HepG2 (cell line): ENCODE data around the gene SLC22A7. TPM values are rescaled to one million over a fixed set of nuclear protein-coding genes. Genes with fewer than 3 reads are reported as not detected.

Experiments
- ARNTL ChIP-seq: sonication (generic); formaldehyde crosslinking; IDR thresholded peaks from 2 replicates; pipeline ENCODE4 v1.4.0; 2020; ENCODE audit warnings: mild to moderate bottlenecking, missing genetic modification reagents
- BCL6 ChIP-seq: IDR thresholded peaks from 2 replicates; pipeline ENCODE4 v1.6.1; 2016; ENCODE audit warnings: missing genetic modification reagents, missing compliant biosample characterization
- CREM ChIP-seq, 2 experiments: sonication (generic) in 1 of 2; formaldehyde crosslinking in 1 of 2; IDR thresholded peaks; 2 replicates each; pipeline versions ENCODE4 v1.4.0 to v1.6.1; 2016 to 2020; ENCODE audit warnings: antibody characterized with exemption in 1 of 2, mild to moderate bottlenecking in 1 of 2, missing genetic modification reagents in 1 of 2
- EED ChIP-seq: sonication (generic); formaldehyde crosslinking; IDR thresholded peaks from 2 replicates; pipeline ENCODE4 v1.5.0; 2020; ENCODE audit warnings: mild to moderate bottlenecking, missing genetic modification reagents
- ELF1 ChIP-seq: sonication (generic); formaldehyde crosslinking; IDR thresholded peaks from 2 replicates; pipeline ENCODE4 v1.4.0; 2020; ENCODE audit warnings: missing genetic modification reagents
- GTF3A ChIP-seq: sonication (generic); formaldehyde crosslinking; conservative IDR thresholded peaks from 2 replicates; pipeline ENCODE4 v1.4.0; 2020; ENCODE audit warnings: mild to moderate bottlenecking, missing genetic modification reagents
- IRX3 ChIP-seq: sonication (generic); formaldehyde crosslinking; IDR thresholded peaks from 2 replicates; pipeline ENCODE4 v1.8.1; 2023; ENCODE audit warnings: mild to moderate bottlenecking, low read depth, missing genetic modification reagents, borderline replicate concordance
- KDM1A ChIP-seq: IDR thresholded peaks from 2 replicates; pipeline ENCODE4 v1.6.1; 2016; ENCODE audit warnings: missing compliant biosample characterization
- MEIS1 ChIP-seq: sonication (generic); formaldehyde crosslinking; IDR thresholded peaks from 2 replicates; pipeline ENCODE4 v1.9.0; 2021; ENCODE audit warnings: mild to moderate bottlenecking, missing genetic modification reagents, moderate library complexity, borderline replicate concordance
- MTF2 ChIP-seq: sonication (generic); formaldehyde crosslinking; IDR thresholded peaks from 2 replicates; pipeline ENCODE4 v1.5.0; 2020; ENCODE audit warnings: missing genetic modification reagents, borderline replicate concordance
- NFIC ChIP-seq: IDR thresholded peaks from 2 replicates; pipeline ENCODE4 v1.6.1; 2012; ENCODE audit warnings: mild to moderate bottlenecking, low read length, inconsistent platforms
- ONECUT2 ChIP-seq: sonication (generic); formaldehyde crosslinking; IDR thresholded peaks from 2 replicates; pipeline ENCODE4 v1.4.0; 2020; ENCODE audit warnings: missing genetic modification reagents
- REXO4 ChIP-seq: sonication (generic); formaldehyde crosslinking; IDR thresholded peaks from 2 replicates; pipeline ENCODE4 v1.8.0; 2022; ENCODE audit warnings: missing genetic modification reagents, mild to moderate bottlenecking, borderline replicate concordance
- ZBTB39 ChIP-seq: sonication (generic); formaldehyde crosslinking; IDR thresholded peaks from 2 replicates; pipeline ENCODE4 v1.5.0; 2020; ENCODE audit warnings: missing genetic modification reagents
- ZFP82 ChIP-seq: sonication (generic); formaldehyde crosslinking; IDR thresholded peaks from 2 replicates; pipeline ENCODE4 v1.5.1; 2020; ENCODE audit warnings: mild to moderate bottlenecking, missing genetic modification reagents, borderline replicate concordance
- ZFYVE20 ChIP-seq: sonication (generic); formaldehyde crosslinking; IDR thresholded peaks from 2 replicates; pipeline ENCODE4 v1.8.0; 2023; ENCODE audit warnings: low read depth, mild to moderate bottlenecking, moderate library complexity, missing genetic modification reagents, borderline replicate concordance
- ZNF263 ChIP-seq: sonication (generic); formaldehyde crosslinking; IDR thresholded peaks from 2 replicates; pipeline ENCODE4 v1.4.0; 2020; ENCODE audit warnings: missing genetic modification reagents
- ZNF552 ChIP-seq: sonication (generic); formaldehyde crosslinking; IDR thresholded peaks from 2 replicates; pipeline ENCODE4 v1.9.0; 2022; ENCODE audit warnings: missing genetic modification reagents, mild to moderate bottlenecking, borderline replicate concordance
- ZNF615 ChIP-seq: sonication (generic); formaldehyde crosslinking; IDR thresholded peaks from 2 replicates; pipeline ENCODE4 v1.5.0; 2020; ENCODE audit warnings: mild to moderate bottlenecking, missing genetic modification reagents, borderline replicate concordance
- ZNF619 ChIP-seq: sonication (generic); formaldehyde crosslinking; IDR thresholded peaks from 2 replicates; pipeline ENCODE4 v1.4.0; 2020; ENCODE audit warnings: mild to moderate bottlenecking, missing genetic modification reagents
- ZSCAN9 ChIP-seq: IDR thresholded peaks from 2 replicates; pipeline ENCODE4 v1.6.1; 2016; ENCODE audit warnings: borderline replicate concordance
- polyA plus RNA-seq, 8 experiments: library from polyadenylated mRNA; depleted of rRNA in 3 of 8; stranded (reverse) in 7 of 8; unstranded in 1 of 8; fragments of >200 nt; fragmentation: Illumina TruSeq in 4 of 8; extraction: Trizol in 4 of 8; gene quantifications; 2 replicates each; pipeline versions ENCODE4 v1.2.1 to v1.2.3, GENCODE V29; 2011 to 2016; ENCODE audit warnings: low read depth in 4 of 8, missing spikeins in 1 of 8, mixed read lengths in 1 of 8; ENCODE audit not compliant: insufficient read depth in 1 of 8
- total RNA-seq, 5 experiments: library from RNA; depleted of rRNA; stranded (reverse); fragments of >200 nt; fragmentation: Illumina TruSeq; extraction: Trizol; gene quantifications; 2 replicates each; pipeline ENCODE4 v1.2.3, GENCODE V29; 2016; ENCODE audit warnings: low read depth in 1 of 5
- TF ChIP-seq, protein P1 (sequence below): sonication (generic); formaldehyde crosslinking; IDR thresholded peaks from 2 replicates; pipeline ENCODE4 v1.5.1; 2020; ENCODE audit warnings: missing genetic modification reagents, mild to moderate bottlenecking, borderline replicate concordance
- TF ChIP-seq, protein P2 (sequence below): sonication (generic); formaldehyde crosslinking; IDR thresholded peaks from 2 replicates; pipeline ENCODE4 v1.5.1; 2020; ENCODE audit warnings: missing genetic modification reagents, mild to moderate bottlenecking, borderline replicate concordance

SLC22A7 gene
- total and polyA plus RNA-seq, 2 of the 13 experiments (the other 11 are each of a cell fraction or from before 2014, with no cell fraction given) = 5.3 to 22.6 TPM

DNA sequence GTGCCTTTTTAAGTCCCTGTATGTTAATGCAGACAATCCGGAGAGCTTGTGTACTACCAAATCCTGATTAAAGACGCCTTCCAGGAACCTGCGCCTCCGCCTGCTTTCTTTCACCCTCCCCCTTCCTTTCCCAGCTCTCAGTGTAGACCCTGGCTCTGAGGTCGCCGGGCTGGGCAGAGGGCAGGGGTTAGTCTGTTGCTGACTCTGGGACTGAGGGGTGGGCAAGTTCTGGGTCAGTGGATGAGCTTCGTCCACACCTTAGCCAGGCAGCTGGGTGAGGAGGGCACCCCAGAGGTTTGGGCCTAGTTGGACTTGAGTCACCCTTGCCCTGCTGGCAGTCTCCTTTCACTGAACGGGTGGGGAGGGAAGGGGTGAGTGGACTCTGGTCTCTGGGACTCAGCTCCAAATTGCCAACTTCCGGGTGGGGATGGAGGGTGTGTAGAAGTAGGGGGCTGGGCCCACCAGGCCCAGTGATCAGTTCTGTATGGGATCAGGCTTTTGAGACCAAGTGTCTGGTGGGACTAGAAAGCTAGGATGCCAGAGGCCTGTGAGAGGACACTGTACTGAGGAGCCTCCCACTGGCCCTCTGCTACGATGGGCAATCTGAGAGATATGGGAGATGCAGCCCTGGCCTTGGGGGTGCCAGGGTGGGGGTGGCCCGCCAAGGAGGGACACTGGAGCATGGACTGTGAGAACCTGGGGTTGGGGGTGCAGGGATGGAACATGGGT is 21.3 kb upstream of the SLC22A7 start (continued):
- TF ChIP-seq GTF3A (CRISPR knock-in tag) (0 out of 2 replicates have a peak, but pooled peaks have one; percentile 79), KDM1A (CRISPR knock-in tag) (no peak), ZFP82 (CRISPR knock-in tag) (no peak), REXO4 (CRISPR knock-in tag) (no peak), IRX3 (CRISPR knock-in tag) (0 out of 2 replicates have a peak, but pooled peaks have one; percentile 36), ZNF619 (CRISPR knock-in tag) (peak; percentile 49; the same call in 1 of the 2 replicates), BCL6 (0 out of 2 replicates have a peak, but pooled peaks have one; percentile 7), ZFYVE20 (CRISPR knock-in tag) (no peak), NFIC (no peak), ZSCAN9 (CRISPR knock-in tag) (peak; percentile 70; the same call in 1 of the 2 replicates), ZBTB39 (CRISPR knock-in tag) (0 out of 2 replicates have a peak, but pooled peaks have one; percentile 51), ZNF552 (CRISPR knock-in tag) (0 out of 2 replicates have a peak, but pooled peaks have one; percentile 6), EED (CRISPR knock-in tag) (no peak), ZNF263 (CRISPR knock-in tag) (no peak), MTF2 (CRISPR knock-in tag) (no peak), CREM (IDR thresholded peaks at IDR 0.05) (peak; percentile 60; the same call in 1 of the 2 replicates), CREM (CRISPR knock-in tag; IDR thresholded peaks at IDR 0.05) (no peak), ONECUT2 (CRISPR knock-in tag) (no peak), ARNTL (CRISPR knock-in tag) (peak; percentile 82), ELF1 (peak; percentile 92), MEIS1 (CRISPR knock-in tag) (peak; percentile 78), ZNF615 (CRISPR knock-in tag) (0 out of 2 replicates have a peak, but pooled peaks have one; percentile 58)
- TF ChIP-seq, protein P1, sequence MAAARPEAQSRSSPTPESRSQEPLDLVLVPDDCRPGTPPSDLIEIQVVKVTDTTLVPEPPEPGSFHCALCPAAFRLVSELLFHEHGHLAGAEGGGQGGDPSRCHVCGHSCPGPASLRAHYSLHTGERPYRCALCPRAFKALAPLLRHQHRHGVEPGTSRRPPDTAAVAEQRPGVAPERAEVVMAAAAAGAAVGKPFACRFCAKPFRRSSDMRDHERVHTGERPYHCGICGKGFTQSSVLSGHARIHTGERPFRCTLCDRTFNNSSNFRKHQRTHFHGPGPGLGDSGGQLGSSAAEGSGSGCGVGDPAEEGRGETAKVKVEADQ (CRISPR knock-in tag) = peak; percentile 53; the same call in 1 of the 2 replicates
- TF ChIP-seq, protein P2, sequence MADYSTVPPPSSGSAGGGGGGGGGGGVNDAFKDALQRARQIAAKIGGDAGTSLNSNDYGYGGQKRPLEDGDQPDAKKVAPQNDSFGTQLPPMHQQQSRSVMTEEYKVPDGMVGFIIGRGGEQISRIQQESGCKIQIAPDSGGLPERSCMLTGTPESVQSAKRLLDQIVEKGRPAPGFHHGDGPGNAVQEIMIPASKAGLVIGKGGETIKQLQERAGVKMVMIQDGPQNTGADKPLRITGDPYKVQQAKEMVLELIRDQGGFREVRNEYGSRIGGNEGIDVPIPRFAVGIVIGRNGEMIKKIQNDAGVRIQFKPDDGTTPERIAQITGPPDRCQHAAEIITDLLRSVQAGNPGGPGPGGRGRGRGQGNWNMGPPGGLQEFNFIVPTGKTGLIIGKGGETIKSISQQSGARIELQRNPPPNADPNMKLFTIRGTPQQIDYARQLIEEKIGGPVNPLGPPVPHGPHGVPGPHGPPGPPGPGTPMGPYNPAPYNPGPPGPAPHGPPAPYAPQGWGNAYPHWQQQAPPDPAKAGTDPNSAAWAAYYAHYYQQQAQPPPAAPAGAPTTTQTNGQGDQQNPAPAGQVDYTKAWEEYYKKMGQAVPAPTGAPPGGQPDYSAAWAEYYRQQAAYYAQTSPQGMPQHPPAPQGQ = no peak
